Trophoblast cell (in vitro differentiated cells and primary cell): Measurements from ENCODE around the gene TMUB2.
A peak's percentile ranks its signal among the peaks of the same experiment; 100 is the strongest.

ENCODE experiments used
- DNase-seq, 2 donors: peaks; one replicate each; pipeline ENCODE4 v3.0.0-alpha.2; 2016
- H2AFZ ChIP-seq: 2 replicates; pipeline ENCODE4 v1.6.1; 2013; ENCODE audit warnings: low read length, moderate library complexity, mild to moderate bottlenecking; ENCODE audit not compliant: insufficient read depth, poor library complexity
- H2AK5ac ChIP-seq: 2 replicates; pipeline ENCODE4 v1.6.1; 2013; ENCODE audit warnings: mild to moderate bottlenecking, low read length
- H2BK120ac ChIP-seq: 2 replicates; pipeline ENCODE4 v1.6.1; 2013; ENCODE audit warnings: low read length, mild to moderate bottlenecking, moderate library complexity; ENCODE audit not compliant: insufficient read depth, poor library complexity
- H2BK12ac ChIP-seq: 2 replicates; pipeline ENCODE4 v1.6.1; 2013; ENCODE audit warnings: mild to moderate bottlenecking, low read length, moderate library complexity
- H2BK5ac ChIP-seq: 2 replicates; pipeline ENCODE4 v1.6.1; 2013; ENCODE audit warnings: low read length, low read depth, moderate library complexity, mild to moderate bottlenecking; ENCODE audit not compliant: poor library complexity
- H3K14ac ChIP-seq: 2 replicates; pipeline ENCODE4 v1.6.1; 2013; ENCODE audit warnings: mild to moderate bottlenecking, low read length
- H3K18ac ChIP-seq: 2 replicates; pipeline ENCODE4 v1.6.1; 2013; ENCODE audit warnings: mild to moderate bottlenecking, low read length
- H3K23ac ChIP-seq: 2 replicates; pipeline ENCODE4 v1.6.1; 2013; ENCODE audit warnings: low read length
- H3K27ac ChIP-seq: 2 replicates; pipeline ENCODE4 v1.5.1; 2013; ENCODE audit warnings: low read depth, mild to moderate bottlenecking, inconsistent platforms, low read length, moderate library complexity
- H3K27me3 ChIP-seq: 2 replicates; pipeline ENCODE4 v1.6.1; 2013; ENCODE audit warnings: inconsistent platforms, mild to moderate bottlenecking, low read length, moderate library complexity; ENCODE audit not compliant: insufficient read depth
- H3K36me3 ChIP-seq, 2 experiments: 1 replicate in 1 of 2; 2 replicates in 1 of 2; pipeline ENCODE4 v1.6.1; 2013; ENCODE audit warnings: low read length in 2 of 2, mild to moderate bottlenecking in 2 of 2, moderate library complexity in 1 of 2; ENCODE audit not compliant: insufficient read depth in 2 of 2, control insufficient read depth in 1 of 2
- H3K4ac ChIP-seq: 2 replicates; pipeline ENCODE4 v1.6.1; 2013; ENCODE audit warnings: low read depth, mild to moderate bottlenecking, low read length, moderate library complexity
- H3K4me1 ChIP-seq, 2 experiments: 1 replicate in 1 of 2; 2 replicates in 1 of 2; pipeline ENCODE4 v1.6.1; 2013; ENCODE audit warnings: low read length in 2 of 2, mild to moderate bottlenecking in 2 of 2, moderate library complexity in 1 of 2; ENCODE audit not compliant: insufficient read depth in 2 of 2, control insufficient read depth in 1 of 2
- H3K4me2 ChIP-seq: 2 replicates; pipeline ENCODE4 v1.6.1; 2013; ENCODE audit warnings: inconsistent platforms, mild to moderate bottlenecking, low read length, moderate library complexity
- H3K4me3 ChIP-seq: 2 replicates; pipeline ENCODE4 v1.5.1; 2013; ENCODE audit warnings: mild to moderate bottlenecking, low read depth, low read length, inconsistent platforms
- H3K79me1 ChIP-seq: one replicate; pipeline ENCODE4 v1.6.1; 2013; ENCODE audit warnings: low read length
- H3K79me2 ChIP-seq: 2 replicates; pipeline ENCODE4 v1.6.1; 2013; ENCODE audit warnings: low read length, mild to moderate bottlenecking; ENCODE audit not compliant: control insufficient read depth, insufficient read depth, poor library complexity
- H3K9ac ChIP-seq: 2 replicates; pipeline ENCODE4 v1.6.1; 2013; ENCODE audit warnings: mild to moderate bottlenecking, low read length
- H3K9me3 ChIP-seq: 2 replicates; pipeline ENCODE4 v1.6.1; 2013; ENCODE audit warnings: low read depth, mild to moderate bottlenecking, control low read depth, inconsistent platforms, low read length; ENCODE audit not compliant: insufficient read depth
- H4K12ac ChIP-seq: 2 replicates; pipeline ENCODE4 v1.6.1; 2013; ENCODE audit warnings: low read depth, mild to moderate bottlenecking, low read length, moderate library complexity
- H4K8ac ChIP-seq: 2 replicates; pipeline ENCODE4 v1.6.1; 2013; ENCODE audit warnings: low read depth, mild to moderate bottlenecking, low read length, moderate library complexity
- H4K91ac ChIP-seq: one replicate; pipeline ENCODE4 v1.6.1; 2013; ENCODE audit warnings: low read depth, mild to moderate bottlenecking, low read length, moderate library complexity
- WGBS: extraction: QIAGEN DNeasy Blood & Tissue Kit; methylation state at CpG from one replicate; pipeline ENCODE4 v1.1.7; 2013; ENCODE audit warnings: missing lambda C conversion rate; ENCODE audit not compliant: insufficient read length, insufficient coverage; ENCODE audit errors: extremely low coverage; 5-methylcytosine and 5-hydroxymethylcytosine counted together

TMUB2 gene

GRCh38 chr17:44232061-44232460, 45.3 kb downstream of the TMUB2 start:
- no peak overlapping the region for H4K12ac ChIP-seq
- H3K79me2 ChIP-seq: no peaks in the 10 kb centered on the region
- H3K14ac ChIP-seq: no peak overlapping the region
- H3K36me3 ChIP-seq: no peaks in the 10 kb centered on the region
- H3K27ac ChIP-seq: no peak overlapping the region
- no peaks in the 10 kb centered on the region for H3K27me3 ChIP-seq
- H2AFZ ChIP-seq: no peak overlapping the region
- H2BK120ac ChIP-seq: no peak overlapping the region
- DNase-seq: no peak
- no peak overlapping the region for H3K4ac ChIP-seq
- no peak overlapping the region for H3K9ac ChIP-seq
- H3K9me3 ChIP-seq: no peaks in the 10 kb centered on the region
- no peak overlapping the region for H2AK5ac ChIP-seq
- no peak overlapping the region for H2BK5ac ChIP-seq
- H4K8ac ChIP-seq: no peak overlapping the region
- no peak overlapping the region for H3K23ac ChIP-seq
- WGBS: no CpG with 5 or more reads among the region's 7 CpGs
- no peak overlapping the region for H3K4me2 ChIP-seq
- H4K91ac ChIP-seq: no peak overlapping the region
- no peak overlapping the region for H2BK12ac ChIP-seq
- no peaks in the 10 kb centered on the region for H3K4me1 ChIP-seq
- H3K79me1 ChIP-seq: no peaks in the 10 kb centered on the region
- no peak overlapping the region for H3K4me3 ChIP-seq
- no peak overlapping the region for H3K18ac ChIP-seq

GRCh38 chr17:44233582-44233981, 46.8 kb downstream of the TMUB2 start:
- no peak overlapping the region for H3K14ac ChIP-seq
- H3K27me3 ChIP-seq: no peaks in the 10 kb centered on the region
- no peak overlapping the region for H2AK5ac ChIP-seq
- H3K4me2 ChIP-seq: no peak overlapping the region
- no peak overlapping the region for H2BK12ac ChIP-seq
- H3K36me3 ChIP-seq: no peaks in the 10 kb centered on the region
- H3K4me1 ChIP-seq: no peaks in the 10 kb centered on the region
- WGBS: no CpG with 5 or more reads among the region's 5 CpGs
- no peak overlapping the region for H2BK120ac ChIP-seq
- H2AFZ ChIP-seq: no peak overlapping the region
- no peak overlapping the region for H3K27ac ChIP-seq
- no peak overlapping the region for H4K12ac ChIP-seq
- H3K23ac ChIP-seq: no peak overlapping the region
- no peaks in the 10 kb centered on the region for H3K9me3 ChIP-seq
- no peak overlapping the region for H4K91ac ChIP-seq
- no peak for DNase-seq
- H3K18ac ChIP-seq: no peak overlapping the region
- H4K8ac ChIP-seq: no peak overlapping the region
- no peak overlapping the region for H2BK5ac ChIP-seq
- no peaks in the 10 kb centered on the region for H3K79me1 ChIP-seq
- H3K79me2 ChIP-seq: no peaks in the 10 kb centered on the region
- no peak overlapping the region for H3K4me3 ChIP-seq
- no peak overlapping the region for H3K9ac ChIP-seq
- H3K4ac ChIP-seq: no peak overlapping the region

- H3K4me3 ChIP-seq: no peak overlapping the region
- no peak overlapping the region for H3K4me2 ChIP-seq
- peak; percentile 86 to 88 for DNase-seq
- no peak overlapping the region for H2BK5ac ChIP-seq
- H3K4me1 ChIP-seq: no peaks in the 10 kb centered on the region
- H2BK120ac ChIP-seq: no peak overlapping the region
- H3K79me1 ChIP-seq: no peaks in the 10 kb centered on the region
- H2AFZ ChIP-seq: no peak overlapping the region
- H4K12ac ChIP-seq: no peak overlapping the region
- no peak overlapping the region for H3K27ac ChIP-seq
- no peak overlapping the region for H4K8ac ChIP-seq
- no peak overlapping the region for H3K14ac ChIP-seq
- no peak overlapping the region for H2AK5ac ChIP-seq
- no peak overlapping the region for H2BK12ac ChIP-seq
- no peak overlapping the region for H3K18ac ChIP-seq
- no peaks in the 10 kb centered on the region for H3K9me3 ChIP-seq
- no CpG with 5 or more reads among the region's 5 CpGs for WGBS
- H3K23ac ChIP-seq: no peak overlapping the region
- no peaks in the 10 kb centered on the region for H3K27me3 ChIP-seq
- no peaks in the 10 kb centered on the region for H3K79me2 ChIP-seq
- H3K36me3 ChIP-seq: no peaks in the 10 kb centered on the region
- no peak overlapping the region for H4K91ac ChIP-seq
- H3K9ac ChIP-seq: no peak overlapping the region
- no peak overlapping the region for H3K4ac ChIP-seq
These were observed 48.8 kb downstream of the TMUB2 start for GRCh38 chr17:44235583-44235936.

GRCh38 chr17:44236444-44236991, 49.7 kb downstream of the TMUB2 start:
- no CpG with 5 or more reads among the region's 5 CpGs for WGBS
- no peak overlapping the region for H3K4me2 ChIP-seq
- H4K8ac ChIP-seq: no peak overlapping the region
- no peaks in the 10 kb centered on the region for H3K4me1 ChIP-seq
- no peak for DNase-seq
- H4K12ac ChIP-seq: no peak overlapping the region
- no peak overlapping the region for H3K18ac ChIP-seq
- H3K36me3 ChIP-seq: no peaks in the 10 kb centered on the region
- no peak overlapping the region for H2AK5ac ChIP-seq
- no peak overlapping the region for H3K4me3 ChIP-seq
- no peak overlapping the region for H3K14ac ChIP-seq
- H3K27ac ChIP-seq: no peak overlapping the region
- no peak overlapping the region for H3K23ac ChIP-seq
- H3K9ac ChIP-seq: no peak overlapping the region
- H3K4ac ChIP-seq: no peak overlapping the region
- no peak overlapping the region for H2BK120ac ChIP-seq
- H2AFZ ChIP-seq: no peak overlapping the region
- no peaks in the 10 kb centered on the region for H3K9me3 ChIP-seq
- H3K79me2 ChIP-seq: no peaks in the 10 kb centered on the region
- no peaks in the 10 kb centered on the region for H3K79me1 ChIP-seq
- no peak overlapping the region for H4K91ac ChIP-seq
- no peak overlapping the region for H2BK12ac ChIP-seq
- no peaks in the 10 kb centered on the region for H3K27me3 ChIP-seq
- no peak overlapping the region for H2BK5ac ChIP-seq
